Pancreas (tissue), 10 donors: ENCODE results near the gene COL28A1. TPM values are rescaled to one million over a fixed set of nuclear protein-coding genes. Genes with fewer than 3 reads are reported as not detected.
A peak's percentile ranks its signal among the peaks of the same experiment; 100 is the strongest.

Experiments
- ATAC-seq, 4 donors: fragments of 200-7000 bp; cut with Tn5 transposase; one replicate each; pipeline versions ENCODE4 v1.8.0 to v1.9.1; 2020; ENCODE audit warnings: mild to moderate bottlenecking in 4 of 4, moderate library complexity in 4 of 4
- DNase-seq, 6 donors: peaks; one replicate each; pipeline ENCODE4 v3.0.0-alpha.2; 2020
- FAIRE-seq: peaks from 2 replicates; lab custom pipeline; 2012; peaks lifted over from hg19 to GRCh38; lab: Jason Lieb, UNC
- H3K27ac ChIP-seq, 4 donors: fragments of 200-600 bp; sonication (generic); 1 replicate in 3 of 4; 2 replicates in 1 of 4; pipeline versions ENCODE4 v1.5.0 to v1.8.0; 2020
- H3K27me3 ChIP-seq, 4 donors: fragments of 200-600 bp; one replicate each; pipeline ENCODE4 v1.8.0; 2021
- H3K36me3 ChIP-seq, 3 donors: fragments of 200-600 bp; sonication (generic) in 1 of 3; one replicate each; pipeline versions ENCODE4 v1.5.0 to v1.8.0; 2020 to 2021
- H3K4me1 ChIP-seq, 3 donors: fragments of 200-600 bp; one replicate each; pipeline ENCODE4 v1.8.0; 2021
- H3K4me3 ChIP-seq, 4 donors: fragments of 200-600 bp; sonication (generic) in 2 of 4; one replicate each; pipeline versions ENCODE4 v1.5.0 to v1.8.0; 2020 to 2021
- H3K9me3 ChIP-seq, 4 donors: fragments of 200-600 bp; one replicate each; pipeline ENCODE4 v1.8.0; 2021
- WGBS, 2 donors: extraction: QIAGEN DNeasy Blood & Tissue Kit; methylation state at CpG; one replicate each; pipeline ENCODE4 v1.1.7; 2013; 5-methylcytosine and 5-hydroxymethylcytosine counted together
- intact Hi-C, 3 donors: fragments of 100-400 bp; cut with DNase I; formaldehyde crosslinking; loops; one replicate each; pipeline versions ENCODE4 v1.11.1 to v1.14.2; 2022
- polyA plus RNA-seq, 2 donors: library from polyadenylated mRNA; stranded (reverse); fragments of 200-250 nt; gene quantifications; one replicate each; pipeline ENCODE4 v1.2.3, GENCODE V29; 2013
- total RNA-seq, 6 donors: library from RNA; stranded (reverse); fragmentation: NEBNext Ultra II Directional in 4 of 6; extraction: Animal tissue kit (Norgen Biotek cat#: 25700) in 4 of 6; gene quantifications; one replicate each; pipeline versions ENCODE4 v1.2.1 to v1.2.4, GENCODE V29; 2021 to 2023
- TF ChIP-seq, protein P1 (sequence below), 4 donors: fragments of 200-600 bp; sonication (generic) in 3 of 4; IDR thresholded peaks; one replicate each; pipeline versions ENCODE4 v1.5.0 to v1.8.0; 2021; ENCODE audit warnings: antibody characterized with exemption in 4 of 4
- donor health status: healthy with polysubstance abuse.
- donor health status: DM: no; HTN: no; CAD: no; lungs with moderate emphysema.
- donor health status: DM: no; HTN: no; CAD: no.
- donor health status: control.
- donor health status: control.
- donor health status: Bipolar disorder and iron deficiency.
- donor health status: DM: yes; HTN: yes; CAD: no.
- donor health status: DM: no; HTN: no; CAD: no.
- donor health status: DM: no; HTN: no; CAD: no.
- donor health status: DM: yes; HTN: yes; CAD: no.

Gene COL28A1
- total and polyA plus RNA-seq, 8 donors: 0.84 to 14.4 (median 3.5) TPM

DNA sequence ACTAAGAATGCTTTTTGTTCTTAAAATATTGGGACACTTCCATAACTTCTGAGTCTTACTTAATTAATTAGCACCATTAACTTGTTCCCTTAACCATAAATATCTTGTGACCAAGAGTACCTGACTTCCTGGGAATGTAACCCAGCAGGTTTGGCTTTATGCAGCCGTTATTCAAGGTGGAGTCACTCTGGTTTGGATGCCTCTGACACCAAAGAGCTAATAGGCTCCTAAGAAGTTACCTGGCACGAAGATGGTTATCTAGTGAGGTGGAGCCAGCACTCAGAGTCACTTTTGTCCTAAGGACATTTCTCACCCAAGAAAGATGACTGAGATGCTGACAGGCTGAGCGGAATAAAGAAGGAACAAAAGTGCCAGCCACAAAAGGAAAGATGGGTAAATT lies 181.0 kb downstream of the COL28A1 start:
- Histone ChIP-seq H3K27me3 (no peaks in the 10 kb centered on the region), H3K36me3 (no peaks in the 10 kb centered on the region), H3K27ac (no peak overlapping the region), H3K4me3 (no peak overlapping the region), H3K4me1 (no peaks in the 10 kb centered on the region), H3K9me3 (no peaks in the 10 kb centered on the region)
- DNase-seq (no peak), FAIRE-seq (no peak), ATAC-seq (no peak)
- intact Hi-C loops: no loop called here
- TF ChIP-seq, protein P1, sequence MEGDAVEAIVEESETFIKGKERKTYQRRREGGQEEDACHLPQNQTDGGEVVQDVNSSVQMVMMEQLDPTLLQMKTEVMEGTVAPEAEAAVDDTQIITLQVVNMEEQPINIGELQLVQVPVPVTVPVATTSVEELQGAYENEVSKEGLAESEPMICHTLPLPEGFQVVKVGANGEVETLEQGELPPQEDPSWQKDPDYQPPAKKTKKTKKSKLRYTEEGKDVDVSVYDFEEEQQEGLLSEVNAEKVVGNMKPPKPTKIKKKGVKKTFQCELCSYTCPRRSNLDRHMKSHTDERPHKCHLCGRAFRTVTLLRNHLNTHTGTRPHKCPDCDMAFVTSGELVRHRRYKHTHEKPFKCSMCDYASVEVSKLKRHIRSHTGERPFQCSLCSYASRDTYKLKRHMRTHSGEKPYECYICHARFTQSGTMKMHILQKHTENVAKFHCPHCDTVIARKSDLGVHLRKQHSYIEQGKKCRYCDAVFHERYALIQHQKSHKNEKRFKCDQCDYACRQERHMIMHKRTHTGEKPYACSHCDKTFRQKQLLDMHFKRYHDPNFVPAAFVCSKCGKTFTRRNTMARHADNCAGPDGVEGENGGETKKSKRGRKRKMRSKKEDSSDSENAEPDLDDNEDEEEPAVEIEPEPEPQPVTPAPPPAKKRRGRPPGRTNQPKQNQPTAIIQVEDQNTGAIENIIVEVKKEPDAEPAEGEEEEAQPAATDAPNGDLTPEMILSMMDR (IDR thresholded peaks at IDR 0.05): no peak
- WGBS, 2 donors: 48 to 52% methylated on average over 3 of the region's 3 CpGs

DNA sequence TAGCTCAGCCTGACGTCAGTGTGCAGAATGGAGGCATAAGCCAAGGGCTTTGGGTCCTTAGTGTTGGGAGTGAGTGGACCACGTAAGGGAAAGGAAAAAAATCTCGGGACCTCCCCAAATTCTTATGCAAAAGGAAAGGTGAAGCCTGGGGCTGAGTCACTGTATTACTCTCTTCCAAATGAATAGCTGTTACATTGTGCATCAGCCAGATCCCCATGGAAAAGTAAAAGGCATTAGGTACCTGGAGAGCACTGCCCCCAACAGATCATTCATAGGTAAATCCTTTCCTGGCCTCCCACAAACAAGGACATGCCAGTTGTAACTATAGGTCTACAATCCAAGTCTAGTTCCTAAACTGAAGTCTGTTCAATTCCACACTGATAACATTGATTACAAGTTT lies 182.8 kb downstream of the COL28A1 start:
- no peak for DNase-seq
- ATAC-seq: peak in 2 of 4 donors; percentile 35 to 54

DNA sequence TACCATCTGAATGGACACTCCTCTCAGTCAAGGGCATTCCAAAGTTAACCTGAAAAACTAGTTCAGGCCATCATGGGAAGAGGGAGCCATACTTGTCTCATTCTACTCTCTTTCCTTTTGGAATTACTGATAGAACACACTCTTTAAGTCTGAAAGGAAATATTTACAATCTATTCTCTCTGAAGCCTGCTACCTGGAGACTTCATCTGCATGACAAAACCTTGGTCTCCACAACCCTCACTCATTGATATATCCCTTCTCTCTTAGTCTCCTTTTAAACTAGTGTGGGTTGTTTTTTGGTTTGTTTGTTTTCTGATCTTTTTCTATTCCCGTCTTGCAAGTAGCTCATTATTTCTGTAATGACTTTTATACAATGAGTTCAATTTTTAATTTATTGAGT lies 183.8 kb downstream of the COL28A1 start:
- no peak overlapping the region for H3K4me3 ChIP-seq
- no peaks in the 10 kb centered on the region for H3K36me3 ChIP-seq
- 0% methylated on average over 1 of the region's 1 CpG for WGBS, 2 donors
- ATAC-seq: no peak
- no peak for DNase-seq
- FAIRE-seq: no peak
- H3K27ac ChIP-seq: no peak overlapping the region
- intact Hi-C loops: no loop called here
- TF ChIP-seq, protein P1 (IDR thresholded peaks at IDR 0.05): no peak
- H3K27me3 ChIP-seq: no peaks in the 10 kb centered on the region
- no peaks in the 10 kb centered on the region for H3K9me3 ChIP-seq
- H3K4me1 ChIP-seq: no peaks in the 10 kb centered on the region

More for the DNA sequence above, 182.8 kb downstream of the COL28A1 start:
- no peak for FAIRE-seq
- H3K27me3 ChIP-seq: no peaks in the 10 kb centered on the region
- TF ChIP-seq, protein P1 (IDR thresholded peaks at IDR 0.05): no peak
- intact Hi-C loops: no loop called here
- 76 to 80% methylated on average over 3 of the region's 3 CpGs for WGBS, 2 donors
- no peak overlapping the region for H3K4me3 ChIP-seq
- H3K4me1 ChIP-seq: no peaks in the 10 kb centered on the region
- H3K36me3 ChIP-seq: no peaks in the 10 kb centered on the region
- no peak overlapping the region for H3K27ac ChIP-seq
- H3K9me3 ChIP-seq: no peaks in the 10 kb centered on the region

DNA sequence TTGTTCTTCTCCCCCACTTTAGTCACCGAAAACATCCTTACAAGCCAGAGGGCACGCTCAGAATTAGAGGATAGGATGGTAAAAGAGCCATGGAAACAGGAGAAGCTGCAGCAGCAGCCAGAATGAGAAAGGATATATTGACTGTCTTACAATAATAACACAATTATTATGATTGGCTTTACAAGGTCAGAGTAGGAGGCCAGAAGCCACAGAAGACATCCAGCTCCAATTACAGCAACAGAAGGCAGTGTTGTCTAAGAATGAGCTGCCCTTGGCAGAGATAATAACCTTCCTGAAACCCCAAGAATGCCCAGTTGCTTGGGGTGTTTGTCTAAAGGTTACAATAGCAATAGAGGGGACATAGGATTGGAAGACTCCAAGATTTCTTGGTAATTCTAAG lies 184.5 kb downstream of the COL28A1 start:
- H3K4me1 ChIP-seq: no peaks in the 10 kb centered on the region
- no peak for ATAC-seq
- no peak for FAIRE-seq
- TF ChIP-seq, protein P1 (IDR thresholded peaks at IDR 0.05): no peak
- no peak for DNase-seq
- no peak overlapping the region for H3K27ac ChIP-seq
- no peak overlapping the region for H3K4me3 ChIP-seq
- no peaks in the 10 kb centered on the region for H3K36me3 ChIP-seq
- H3K9me3 ChIP-seq: no peaks in the 10 kb centered on the region
- H3K27me3 ChIP-seq: no peaks in the 10 kb centered on the region
- intact Hi-C loops: no loop called here
- WGBS, 2 donors: 45 to 50% methylated on average over 2 of the region's 2 CpGs

DNA sequence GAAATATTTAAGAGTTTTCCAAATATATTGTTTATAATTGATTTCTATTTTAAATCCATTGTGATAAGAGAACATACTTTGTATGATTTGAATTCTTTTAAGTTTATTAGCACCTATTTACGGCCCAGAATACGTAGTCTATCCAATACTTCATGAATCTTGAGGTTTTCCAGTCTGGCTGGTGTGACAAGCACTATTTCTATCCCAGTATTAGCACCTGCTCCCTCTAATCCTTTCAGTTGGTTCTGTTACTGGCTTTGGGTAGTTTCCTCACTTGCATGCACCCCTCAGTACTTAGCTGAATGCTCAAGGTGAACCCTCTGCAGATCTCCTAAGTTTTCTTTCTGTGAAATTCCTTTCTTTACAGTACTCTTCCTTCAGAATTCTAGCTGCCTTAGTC lies 186.5 kb downstream of the COL28A1 start:
- DNase-seq: no peak
- Histone ChIP-seq H3K9me3 (no peaks in the 10 kb centered on the region), H3K36me3 (no peaks in the 10 kb centered on the region), H3K27me3 (no peaks in the 10 kb centered on the region), H3K27ac (no peak overlapping the region), H3K4me3 (no peak overlapping the region), H3K4me1 (no peaks in the 10 kb centered on the region)
- FAIRE-seq: no peak
- ATAC-seq: no peak
- intact Hi-C loops: no loop called here
- TF ChIP-seq, protein P1 (IDR thresholded peaks at IDR 0.05): no peak
- WGBS, 2 donors: 96 to 97% methylated on average over 2 of the region's 2 CpGs
